HCT116 (cell line): ENCODE results near the gene GPX3.

ENCODE experiments used
- EGR1 ChIP-seq: IDR thresholded peaks from 2 replicates; pipeline ENCODE4 v1.6.1; 2012; ENCODE audit warnings: low read depth
- EZH2 ChIP-seq: fragments of 200-600 bp; sonication (generic); IDR thresholded peaks from 2 replicates; pipeline ENCODE4 v1.6.1; 2017; ENCODE audit warnings: antibody characterized with exemption, mixed run types
- JUND ChIP-seq: IDR thresholded peaks from 2 replicates; pipeline ENCODE4 v1.6.1; 2012
- POLR2AphosphoS5 ChIP-seq: IDR thresholded peaks from 2 replicates; pipeline ENCODE4 v1.6.1; 2011; ENCODE audit warnings: mild to moderate bottlenecking, low read depth, low read length, moderate library complexity
- RAD21 ChIP-seq: IDR thresholded peaks from 2 replicates; pipeline ENCODE4 v1.6.1; 2012; ENCODE audit warnings: low read depth, mild to moderate bottlenecking
- REST ChIP-seq: IDR thresholded peaks from 2 replicates; pipeline ENCODE4 v1.6.1; 2012; ENCODE audit warnings: low read depth
- SIN3A ChIP-seq: IDR thresholded peaks from 2 replicates; pipeline ENCODE4 v1.6.1; 2012; ENCODE audit warnings: low read depth
- TCF7L2 ChIP-seq: IDR thresholded peaks from 2 replicates; pipeline ENCODE4 v1.7.0; 2011; ENCODE audit warnings: borderline replicate concordance, inconsistent platforms; ENCODE audit not compliant: insufficient read depth, insufficient read length; ENCODE audit errors: extremely low read depth
- YY1 ChIP-seq: IDR thresholded peaks from 2 replicates; pipeline ENCODE4 v1.6.1; 2011; ENCODE audit warnings: low read length, low read depth, moderate library complexity, mild to moderate bottlenecking; ENCODE audit not compliant: insufficient replicate concordance; ENCODE audit errors: extremely low read depth
- TF ChIP-seq, protein P1 (sequence below), 3 experiments: fragments of 200-600 bp in 1 of 3; sonication (generic) in 1 of 3; IDR thresholded peaks in 2 of 3; conservative IDR thresholded peaks in 1 of 3; 2 replicates each; pipeline ENCODE4 v1.5.1; 2012 to 2017; ENCODE audit warnings: low read depth in 2 of 3, low read length in 2 of 3, antibody characterized with exemption in 1 of 3, borderline replicate concordance in 1 of 3, control low read depth in 1 of 3, mild to moderate bottlenecking in 1 of 3, mixed read lengths in 1 of 3, mixed run types in 1 of 3, moderate library complexity in 1 of 3; ENCODE audit not compliant: insufficient read depth in 1 of 3
- TF ChIP-seq, protein P2 (sequence below): IDR thresholded peaks from 2 replicates; pipeline ENCODE4 v1.6.1; 2011; ENCODE audit warnings: mild to moderate bottlenecking, low read length, moderate library complexity; ENCODE audit not compliant: insufficient replicate concordance; ENCODE audit errors: extremely low read depth
- TF ChIP-seq, protein P3 (sequence below): IDR thresholded peaks from 2 replicates; pipeline ENCODE4 v1.6.1; 2012

DNA sequence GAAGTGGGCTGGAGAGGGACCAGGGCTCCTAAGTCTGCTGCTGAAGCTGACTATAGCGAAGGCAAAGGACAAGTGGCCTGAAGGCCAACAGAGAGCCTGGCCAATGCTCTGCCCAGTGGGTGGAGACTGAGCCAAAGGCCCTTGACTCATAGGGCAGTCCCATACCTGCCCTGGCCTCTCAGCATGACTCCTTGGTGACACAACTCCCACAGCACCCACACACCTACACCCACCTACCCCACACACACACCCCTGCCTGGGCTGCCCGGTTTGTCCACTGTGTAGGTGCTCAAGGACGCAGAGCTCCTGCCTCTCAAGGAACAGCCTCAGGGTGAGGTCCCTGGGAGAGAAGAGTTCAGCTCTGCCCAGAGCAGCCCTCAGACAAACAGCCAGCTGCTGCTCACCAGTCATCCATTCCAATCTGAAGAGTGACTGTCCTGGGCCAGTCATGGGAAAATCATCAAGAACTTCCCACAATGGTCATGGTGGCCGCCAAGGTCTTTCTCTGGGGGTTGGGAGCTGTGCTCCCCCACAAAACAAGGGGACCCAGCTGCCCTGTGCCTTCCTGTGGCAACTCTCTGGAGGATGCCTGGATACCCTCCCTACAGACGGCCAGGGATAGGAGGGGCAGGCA, 55.4 kb downstream of the GPX3 start:
- TF ChIP-seq, protein P1, sequence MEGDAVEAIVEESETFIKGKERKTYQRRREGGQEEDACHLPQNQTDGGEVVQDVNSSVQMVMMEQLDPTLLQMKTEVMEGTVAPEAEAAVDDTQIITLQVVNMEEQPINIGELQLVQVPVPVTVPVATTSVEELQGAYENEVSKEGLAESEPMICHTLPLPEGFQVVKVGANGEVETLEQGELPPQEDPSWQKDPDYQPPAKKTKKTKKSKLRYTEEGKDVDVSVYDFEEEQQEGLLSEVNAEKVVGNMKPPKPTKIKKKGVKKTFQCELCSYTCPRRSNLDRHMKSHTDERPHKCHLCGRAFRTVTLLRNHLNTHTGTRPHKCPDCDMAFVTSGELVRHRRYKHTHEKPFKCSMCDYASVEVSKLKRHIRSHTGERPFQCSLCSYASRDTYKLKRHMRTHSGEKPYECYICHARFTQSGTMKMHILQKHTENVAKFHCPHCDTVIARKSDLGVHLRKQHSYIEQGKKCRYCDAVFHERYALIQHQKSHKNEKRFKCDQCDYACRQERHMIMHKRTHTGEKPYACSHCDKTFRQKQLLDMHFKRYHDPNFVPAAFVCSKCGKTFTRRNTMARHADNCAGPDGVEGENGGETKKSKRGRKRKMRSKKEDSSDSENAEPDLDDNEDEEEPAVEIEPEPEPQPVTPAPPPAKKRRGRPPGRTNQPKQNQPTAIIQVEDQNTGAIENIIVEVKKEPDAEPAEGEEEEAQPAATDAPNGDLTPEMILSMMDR (IDR thresholded peaks at IDR 0.05 in 2 of 3, conservative IDR thresholded peaks at IDR 0.05 in 1 of 3; ENCODE audit: borderline replicate concordance in 1 of 3, insufficient read depth in 1 of 3, low read depth in 2 of 3, low read length in 2 of 3): no peak
- TF ChIP-seq, protein P2, sequence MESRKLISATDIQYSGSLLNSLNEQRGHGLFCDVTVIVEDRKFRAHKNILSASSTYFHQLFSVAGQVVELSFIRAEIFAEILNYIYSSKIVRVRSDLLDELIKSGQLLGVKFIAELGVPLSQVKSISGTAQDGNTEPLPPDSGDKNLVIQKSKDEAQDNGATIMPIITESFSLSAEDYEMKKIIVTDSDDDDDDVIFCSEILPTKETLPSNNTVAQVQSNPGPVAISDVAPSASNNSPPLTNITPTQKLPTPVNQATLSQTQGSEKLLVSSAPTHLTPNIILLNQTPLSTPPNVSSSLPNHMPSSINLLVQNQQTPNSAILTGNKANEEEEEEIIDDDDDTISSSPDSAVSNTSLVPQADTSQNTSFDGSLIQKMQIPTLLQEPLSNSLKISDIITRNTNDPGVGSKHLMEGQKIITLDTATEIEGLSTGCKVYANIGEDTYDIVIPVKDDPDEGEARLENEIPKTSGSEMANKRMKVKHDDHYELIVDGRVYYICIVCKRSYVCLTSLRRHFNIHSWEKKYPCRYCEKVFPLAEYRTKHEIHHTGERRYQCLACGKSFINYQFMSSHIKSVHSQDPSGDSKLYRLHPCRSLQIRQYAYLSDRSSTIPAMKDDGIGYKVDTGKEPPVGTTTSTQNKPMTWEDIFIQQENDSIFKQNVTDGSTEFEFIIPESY: no peak
- no peak for TF ChIP-seq EGR1
- TF ChIP-seq, protein P3, sequence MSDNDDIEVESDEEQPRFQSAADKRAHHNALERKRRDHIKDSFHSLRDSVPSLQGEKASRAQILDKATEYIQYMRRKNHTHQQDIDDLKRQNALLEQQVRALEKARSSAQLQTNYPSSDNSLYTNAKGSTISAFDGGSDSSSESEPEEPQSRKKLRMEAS: no peak
- TF ChIP-seq POLR2AphosphoS5: 0 out of 2 replicates have a peak, but pooled peaks have one; percentile 37
- no peak for TF ChIP-seq SIN3A
- no peak for TF ChIP-seq REST
- TF ChIP-seq TCF7L2: no peak
- peak; percentile 33 for TF ChIP-seq YY1
- TF ChIP-seq RAD21: no peak
- TF ChIP-seq EZH2: no peak
- no peak for TF ChIP-seq JUND
